Activated T-cell treated with anti-CD3 and anti-CD28 coated beads for 48 hours (primary cell): ENCODE data around the gene ZDHHC11.
"Not testable (repeated sequence)": the region's sequence is repeated elsewhere in the genome, so short reads cannot be mapped to it uniquely, and the experiment has no call there.

ENCODE experiments used
- DNase-seq: peaks from one replicate; pipeline ENCODE4 v3.0.0-alpha.2; 2020; ENCODE audit warnings: low read depth

The ZDHHC11 gene

DNA sequence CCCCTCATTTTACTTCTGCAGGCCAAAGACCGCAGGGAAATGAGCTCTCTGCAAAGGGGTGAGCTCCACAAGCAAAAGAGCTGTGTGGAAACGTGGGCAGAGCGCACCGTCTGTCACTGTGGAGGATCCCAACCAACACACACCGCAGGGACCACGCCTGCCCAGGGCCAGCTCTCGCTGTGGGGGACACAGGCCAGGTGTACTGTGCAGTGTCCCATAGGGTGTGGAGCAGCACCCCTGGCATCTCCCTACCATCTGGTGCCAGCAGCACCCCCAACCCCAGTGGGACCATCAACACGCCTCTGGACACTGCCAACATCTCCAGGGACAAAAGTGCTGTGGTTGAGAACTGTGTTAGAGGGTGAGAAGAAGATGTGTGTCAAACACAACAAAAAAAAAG lies 27.9 kb upstream of the ZDHHC11 start:
- DNase-seq, result not testable (repeated sequence)

DNA sequence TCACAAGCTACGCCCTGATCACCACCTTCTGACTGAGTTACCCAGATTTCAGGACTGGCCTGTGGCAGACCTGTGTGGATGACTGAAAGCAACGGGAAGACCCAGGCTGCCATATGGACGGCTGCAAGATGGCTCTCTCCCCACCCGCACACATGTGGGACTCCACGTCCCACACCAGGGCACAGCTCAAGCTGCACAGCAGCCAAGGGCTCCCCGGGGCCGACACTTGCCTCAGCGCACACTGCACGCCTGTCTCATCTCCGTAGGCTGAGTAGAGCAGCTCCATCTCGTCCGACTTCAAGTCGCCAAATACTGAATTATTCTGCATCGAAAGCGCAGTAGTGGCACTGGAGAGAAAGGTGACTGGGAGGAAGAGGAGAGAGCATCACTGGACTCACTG lies 27.3 kb upstream of the ZDHHC11 start:
- DNase-seq, result no peak

DNA sequence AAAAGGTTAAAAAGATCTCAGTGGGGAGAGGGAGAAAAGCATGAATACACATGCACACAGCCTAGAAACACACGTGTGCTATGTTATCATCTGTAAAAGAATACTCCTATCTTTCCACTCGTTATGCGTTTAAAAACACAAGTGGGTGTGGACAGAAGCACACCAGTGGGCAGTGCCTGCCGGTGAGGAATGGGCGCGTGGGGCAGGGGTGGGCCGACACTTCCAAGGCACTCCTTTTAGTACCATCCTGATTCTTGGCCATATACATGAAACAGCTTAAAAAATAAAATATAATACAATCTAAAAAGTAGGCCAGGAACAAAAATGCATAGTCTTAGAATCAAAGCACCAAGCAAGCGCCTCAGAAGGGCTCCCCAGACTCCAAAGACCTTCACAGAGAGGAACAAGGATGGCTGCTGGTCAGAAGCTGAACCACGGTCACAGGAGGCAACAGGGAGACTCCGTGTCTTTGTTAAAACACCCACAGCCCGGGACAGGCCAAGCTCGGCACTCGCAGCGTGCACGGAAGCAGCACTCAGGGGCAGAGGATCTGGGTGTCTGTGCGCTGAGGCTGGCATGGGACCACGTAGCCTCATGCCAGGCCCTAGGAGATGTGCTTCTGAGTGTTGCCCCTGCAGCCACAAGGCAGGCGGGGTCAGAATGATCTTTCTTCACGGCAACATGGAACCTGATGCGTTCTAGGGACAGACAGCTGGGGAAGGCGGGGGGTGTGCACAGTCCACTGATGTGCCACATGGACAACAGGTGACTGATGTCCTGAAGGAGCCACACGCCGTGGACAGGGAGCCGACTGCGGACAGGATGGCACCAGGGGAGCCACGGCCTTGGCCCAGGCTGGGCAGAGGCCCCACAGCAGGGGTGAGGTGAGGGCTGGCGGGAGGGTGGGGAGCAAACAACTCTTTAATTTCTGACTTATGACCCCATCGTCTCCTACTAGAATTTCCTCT lies 25.9 kb upstream of the ZDHHC11 start:
- DNase-seq, result no peak

DNA sequence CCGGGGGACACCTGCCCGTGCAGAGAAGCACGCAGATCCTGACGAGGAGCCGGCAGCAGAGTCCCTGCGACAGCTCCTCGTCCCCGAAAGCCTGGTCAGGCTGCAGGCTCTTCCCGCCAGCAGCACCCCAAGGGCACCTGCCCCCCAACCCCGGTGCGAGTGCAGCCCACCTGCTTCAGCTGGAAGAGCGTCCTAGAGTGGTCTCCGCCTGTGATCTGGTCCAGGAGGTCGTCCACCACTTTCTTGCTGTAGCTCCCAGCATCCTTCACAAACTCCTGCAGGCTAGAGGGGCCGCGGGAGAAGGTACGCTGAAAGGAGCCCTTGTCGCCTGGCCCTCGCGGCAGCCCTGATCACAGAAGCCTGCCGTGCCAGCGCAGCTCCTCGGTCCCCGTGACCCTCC lies 25.1 kb upstream of the ZDHHC11 start:
- no peak for DNase-seq

DNA sequence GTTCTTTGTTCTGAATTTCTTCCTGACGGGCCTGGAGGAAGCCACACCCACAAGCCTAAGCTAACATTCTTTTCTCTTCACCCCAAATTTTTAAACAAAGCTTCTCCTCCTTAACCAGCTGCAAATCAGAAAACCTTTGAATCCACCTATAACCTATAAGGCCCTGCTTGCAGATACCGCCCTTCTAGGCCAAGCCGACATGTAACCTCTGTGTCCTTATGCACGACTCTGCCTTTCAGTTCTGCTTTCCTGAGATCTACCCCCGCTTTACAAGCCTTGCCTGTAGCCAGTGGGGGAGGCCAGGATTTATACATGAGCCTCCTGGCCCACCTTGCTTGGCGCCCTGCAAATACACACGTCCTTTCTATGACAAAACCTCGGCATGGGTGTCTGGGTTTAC lies 22.5 kb upstream of the ZDHHC11 start:
- no peak for DNase-seq

DNA sequence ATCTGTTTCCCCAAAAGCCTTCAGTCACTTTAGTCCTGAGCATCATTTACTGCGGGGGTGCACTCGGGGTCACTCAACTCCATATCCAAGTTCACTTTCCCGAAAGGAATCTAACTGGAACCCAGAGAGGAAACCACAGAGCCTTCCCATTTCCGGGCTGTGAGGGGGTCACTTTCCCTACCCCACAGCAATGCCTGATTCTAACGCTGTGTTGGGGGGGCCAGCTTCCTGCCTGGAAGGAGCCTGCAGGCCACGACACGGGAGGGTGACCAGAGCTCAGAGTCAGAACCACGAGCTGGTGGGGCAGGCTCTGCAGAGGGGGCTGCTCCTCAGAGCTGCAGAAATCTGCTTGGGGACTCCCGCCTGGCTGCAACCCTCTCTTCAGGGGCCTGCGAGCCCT lies 21.5 kb upstream of the ZDHHC11 start:
- DNase-seq, result no peak

DNA sequence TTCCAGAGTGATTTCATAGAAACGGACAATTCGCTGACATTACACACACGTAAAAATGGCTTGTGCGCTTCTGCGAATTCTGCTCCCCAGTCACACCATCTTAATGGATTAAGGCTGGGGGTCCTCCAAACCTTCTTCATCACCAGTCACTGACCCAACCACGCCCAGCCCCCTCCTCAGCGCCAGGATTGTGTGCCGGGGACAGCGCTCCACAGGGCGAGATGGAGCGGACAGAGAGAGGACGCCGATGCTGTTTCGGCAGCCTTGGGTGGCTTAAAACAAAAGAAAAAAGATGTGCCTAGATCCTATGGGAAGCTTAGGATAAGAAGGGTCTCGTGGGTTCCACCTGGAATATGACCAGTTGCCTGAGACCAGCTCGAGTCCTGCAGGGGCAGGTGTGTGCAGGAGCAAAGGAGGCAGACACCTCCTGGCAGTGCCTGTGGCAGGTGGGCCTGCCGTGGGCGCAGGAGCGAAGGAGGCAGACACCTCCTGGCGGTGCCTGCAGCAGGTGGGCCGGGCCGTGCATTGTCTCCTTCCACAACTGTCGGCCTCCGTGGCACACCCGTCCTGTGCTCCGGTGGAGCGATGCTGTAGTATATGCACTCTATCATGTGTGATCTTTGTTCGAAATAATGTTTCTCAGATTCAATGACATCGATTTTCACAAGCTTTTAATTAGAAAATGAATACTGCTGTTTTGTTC lies 21.0 kb upstream of the ZDHHC11 start:
- DNase-seq, result no peak

DNA sequence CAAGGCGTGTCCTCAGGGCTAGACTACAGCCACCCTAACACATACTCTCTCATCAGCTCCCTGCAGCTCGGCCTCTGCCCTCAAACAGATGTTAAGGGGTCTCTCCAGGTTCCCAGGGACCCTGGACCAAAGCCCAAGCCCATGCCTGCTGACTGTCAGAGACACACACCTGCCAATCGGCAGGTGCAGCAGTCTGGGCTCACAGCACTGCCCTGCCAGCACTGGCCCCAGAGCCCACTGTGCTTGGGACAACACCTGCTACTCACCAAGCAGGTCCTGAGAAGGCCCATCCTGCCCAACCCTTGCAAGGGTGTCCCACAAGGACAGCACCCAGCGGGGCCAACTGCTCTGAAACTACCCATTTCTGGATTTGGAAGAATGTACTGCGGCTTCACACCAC lies 20.2 kb upstream of the ZDHHC11 start:
- no peak for DNase-seq

DNA sequence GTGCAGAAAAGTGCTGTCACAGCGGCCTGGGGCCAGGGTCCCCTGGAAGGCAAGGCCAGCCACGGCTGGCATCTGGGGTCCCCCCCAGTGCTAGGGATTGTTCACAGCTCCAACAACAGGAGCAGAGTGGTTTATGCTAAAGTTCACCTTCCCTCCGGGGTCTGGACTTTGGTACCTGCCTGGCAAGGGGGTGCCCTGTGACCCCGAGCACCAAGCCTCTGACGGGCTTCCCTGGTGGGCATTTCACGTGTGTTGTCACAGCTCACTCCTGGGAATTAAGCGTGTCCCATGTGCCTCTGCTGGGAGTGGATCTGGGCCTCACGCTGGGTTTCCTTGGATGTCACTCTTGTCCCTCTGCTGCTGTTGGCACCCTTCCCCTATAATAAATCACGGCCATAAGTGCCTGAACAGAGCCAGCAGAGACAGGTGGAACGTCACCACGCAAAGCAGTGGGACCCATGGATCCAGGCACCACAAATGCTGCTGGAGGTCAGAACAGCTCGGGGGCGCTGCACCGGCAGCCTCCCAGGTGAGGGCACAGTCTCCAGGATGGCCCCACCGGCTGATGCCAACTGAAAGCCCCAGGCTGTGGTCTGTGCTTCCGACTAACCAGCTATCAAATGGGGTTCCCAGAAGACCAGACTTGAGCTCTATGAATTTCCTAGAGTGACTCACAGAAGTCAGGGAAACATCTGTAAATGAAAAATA lies 17.8 kb upstream of the ZDHHC11 start:
- DNase-seq, result no peak

DNA sequence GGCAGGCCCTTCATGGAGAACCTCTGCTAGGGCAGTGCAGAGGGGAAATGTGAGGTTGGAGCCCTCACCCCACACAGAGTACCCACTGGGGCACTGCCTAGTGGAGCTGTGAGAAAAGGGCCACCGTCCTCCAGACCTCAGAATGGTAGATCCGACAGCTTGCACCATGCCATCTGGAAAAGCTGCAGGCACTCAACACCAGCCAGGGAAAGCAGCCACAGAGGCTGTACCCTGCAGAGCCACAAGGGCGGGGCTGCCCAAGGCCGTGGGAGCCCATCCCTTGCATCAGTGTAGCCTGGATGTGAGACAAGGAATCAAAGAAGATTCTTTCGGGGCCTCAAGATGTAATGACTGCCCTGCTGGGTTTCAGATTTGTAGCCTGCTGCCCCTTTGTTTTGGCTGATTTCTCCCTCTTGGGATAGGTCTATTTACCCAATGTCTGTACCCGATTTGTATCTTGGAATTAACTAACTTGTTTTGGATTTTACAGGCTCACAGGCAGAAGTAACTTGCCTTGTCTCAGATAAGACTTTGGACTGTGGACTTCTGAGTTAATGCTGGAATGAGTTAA lies 16.6 kb upstream of the ZDHHC11 start:
- DNase-seq, result no peak

DNA sequence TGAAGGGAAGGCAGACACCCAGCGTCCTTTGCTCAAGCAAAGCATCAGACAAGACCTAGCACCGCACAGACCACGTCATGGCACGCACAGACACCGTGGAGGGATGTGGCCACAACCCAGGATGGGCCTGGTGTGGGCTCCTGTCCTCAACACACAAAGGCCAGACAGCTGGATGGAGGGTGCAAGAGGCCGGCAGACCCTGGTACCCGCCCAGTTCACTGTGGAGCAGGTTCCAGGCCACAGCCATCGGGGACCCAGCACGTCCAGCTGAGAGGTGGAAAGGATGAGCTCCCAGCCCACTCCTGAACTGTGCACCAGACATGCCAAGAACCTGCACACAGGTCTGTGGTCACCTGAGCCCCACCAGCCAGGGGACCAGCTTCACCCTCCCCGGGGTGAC lies 15.0 kb upstream of the ZDHHC11 start:
- no peak for DNase-seq

DNA sequence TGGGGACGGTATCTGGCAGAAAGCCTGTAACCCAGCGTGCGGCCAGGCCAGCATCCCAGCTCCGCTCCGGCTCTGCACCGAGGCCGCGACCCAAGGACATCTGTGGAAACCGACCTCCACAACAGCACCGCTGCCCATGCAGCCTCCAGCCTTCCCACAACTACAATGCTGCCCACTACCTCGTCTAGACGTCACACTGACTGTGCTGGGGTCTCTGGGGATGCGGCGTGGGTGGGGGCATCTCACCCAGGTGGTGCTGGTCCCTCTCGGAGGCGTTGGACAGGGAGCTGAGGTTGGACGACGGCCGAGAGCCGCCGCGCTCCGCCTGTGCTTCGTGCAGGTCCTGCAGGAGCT lies 14.4 kb upstream of the ZDHHC11 start:
- no peak for DNase-seq

DNA sequence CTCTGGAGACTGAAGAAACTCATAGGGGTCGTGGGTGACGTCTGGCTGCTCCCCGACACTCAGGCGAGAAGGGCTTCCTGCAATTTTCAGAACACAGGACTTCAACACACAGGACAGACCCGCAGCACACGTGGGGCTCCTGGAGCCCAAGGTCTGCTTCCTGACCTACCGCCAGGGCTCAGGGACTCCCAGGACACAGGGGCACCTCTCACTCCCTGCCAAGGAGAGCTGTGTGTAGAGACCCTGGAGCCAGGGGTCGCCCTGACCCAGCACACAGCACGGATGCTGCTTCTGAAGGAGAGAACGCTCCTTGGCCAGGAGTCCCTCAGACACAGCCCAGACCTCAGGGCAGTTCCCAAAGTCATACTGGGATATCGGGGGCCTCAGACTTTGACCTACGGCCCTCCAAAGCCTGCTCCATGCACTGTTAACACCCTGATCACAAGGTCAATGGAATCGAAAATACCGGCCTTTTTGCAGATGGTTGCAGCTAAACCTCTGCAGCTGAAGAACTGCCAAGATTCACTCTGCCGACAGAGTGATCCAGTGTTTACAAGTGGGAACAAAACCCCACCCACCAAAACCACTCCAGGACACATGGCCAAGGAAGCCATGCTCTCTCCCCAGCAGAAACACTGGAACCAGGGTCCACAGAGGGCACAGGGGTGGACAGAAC lies 13.8 kb upstream of the ZDHHC11 start:
- no peak for DNase-seq

DNA sequence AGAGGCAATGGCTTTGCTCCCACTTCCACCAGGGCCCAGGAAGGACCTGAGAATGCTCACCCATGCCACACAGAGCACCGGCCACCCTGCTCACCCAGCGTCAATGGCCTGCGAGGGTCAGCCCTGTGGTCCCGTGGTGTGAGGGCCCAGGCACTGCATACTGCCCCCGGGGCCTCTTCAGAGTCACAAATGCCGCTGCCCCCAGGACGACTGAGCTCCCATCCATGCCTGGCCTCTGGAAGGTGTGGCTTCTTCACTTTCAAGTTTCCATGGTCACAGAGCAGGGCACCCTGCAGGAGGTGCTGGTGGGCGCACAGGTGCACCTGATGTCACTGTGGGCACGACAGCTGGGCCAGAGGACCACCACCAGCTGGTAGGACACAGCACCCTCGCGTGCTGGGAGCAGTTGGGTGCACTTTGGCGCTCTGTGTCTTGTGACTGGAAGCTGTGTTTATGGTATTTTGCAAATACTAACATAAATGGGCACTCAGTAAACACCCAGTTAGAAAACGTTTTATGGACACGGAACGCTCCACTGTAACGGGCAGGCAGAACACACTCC lies 12.5 kb upstream of the ZDHHC11 start:
- no peak for DNase-seq

DNA sequence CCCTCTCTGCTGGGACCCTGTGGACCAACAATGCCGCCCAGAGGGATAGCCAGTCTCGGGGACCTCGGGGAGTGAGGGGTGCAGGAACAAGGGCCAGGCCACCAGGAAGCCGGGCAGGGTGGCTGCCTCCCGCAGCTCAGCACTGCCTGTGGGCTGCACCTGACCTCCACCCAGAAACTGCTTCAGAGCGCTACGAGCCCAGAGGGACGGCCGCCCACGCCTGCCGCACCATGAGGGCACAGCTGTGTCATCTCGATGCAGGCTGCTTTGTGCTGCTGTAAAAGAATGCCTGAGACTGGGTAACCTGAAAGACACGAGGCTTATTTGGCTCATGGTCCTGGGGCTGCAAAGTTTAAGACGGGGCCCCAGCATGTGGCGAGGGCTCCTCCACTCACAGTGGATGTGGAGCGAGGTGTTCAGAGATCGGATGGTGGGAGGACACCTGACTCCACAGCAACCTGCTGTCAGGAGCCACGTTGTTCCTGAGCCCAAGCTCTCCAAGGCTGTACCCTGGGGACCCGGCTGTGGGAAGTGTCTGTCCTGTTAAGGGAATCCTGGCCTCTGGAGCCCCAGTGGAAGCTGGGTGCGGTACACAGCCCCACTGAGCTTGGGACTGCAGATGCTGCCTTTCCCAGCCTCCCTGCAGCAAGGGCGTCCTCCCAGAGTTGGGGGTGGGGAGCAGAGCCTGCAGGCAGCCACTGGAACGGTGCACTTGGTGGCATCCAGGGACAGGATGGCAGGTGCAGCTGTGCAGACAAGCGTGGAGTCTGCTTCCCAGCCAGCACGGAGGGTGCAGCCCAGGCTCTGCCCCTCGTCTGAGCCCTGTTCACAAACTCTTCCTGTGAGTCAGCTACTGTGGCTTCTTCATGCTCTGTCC lies 11.8 kb upstream of the ZDHHC11 start:
- DNase-seq, result no peak

DNA sequence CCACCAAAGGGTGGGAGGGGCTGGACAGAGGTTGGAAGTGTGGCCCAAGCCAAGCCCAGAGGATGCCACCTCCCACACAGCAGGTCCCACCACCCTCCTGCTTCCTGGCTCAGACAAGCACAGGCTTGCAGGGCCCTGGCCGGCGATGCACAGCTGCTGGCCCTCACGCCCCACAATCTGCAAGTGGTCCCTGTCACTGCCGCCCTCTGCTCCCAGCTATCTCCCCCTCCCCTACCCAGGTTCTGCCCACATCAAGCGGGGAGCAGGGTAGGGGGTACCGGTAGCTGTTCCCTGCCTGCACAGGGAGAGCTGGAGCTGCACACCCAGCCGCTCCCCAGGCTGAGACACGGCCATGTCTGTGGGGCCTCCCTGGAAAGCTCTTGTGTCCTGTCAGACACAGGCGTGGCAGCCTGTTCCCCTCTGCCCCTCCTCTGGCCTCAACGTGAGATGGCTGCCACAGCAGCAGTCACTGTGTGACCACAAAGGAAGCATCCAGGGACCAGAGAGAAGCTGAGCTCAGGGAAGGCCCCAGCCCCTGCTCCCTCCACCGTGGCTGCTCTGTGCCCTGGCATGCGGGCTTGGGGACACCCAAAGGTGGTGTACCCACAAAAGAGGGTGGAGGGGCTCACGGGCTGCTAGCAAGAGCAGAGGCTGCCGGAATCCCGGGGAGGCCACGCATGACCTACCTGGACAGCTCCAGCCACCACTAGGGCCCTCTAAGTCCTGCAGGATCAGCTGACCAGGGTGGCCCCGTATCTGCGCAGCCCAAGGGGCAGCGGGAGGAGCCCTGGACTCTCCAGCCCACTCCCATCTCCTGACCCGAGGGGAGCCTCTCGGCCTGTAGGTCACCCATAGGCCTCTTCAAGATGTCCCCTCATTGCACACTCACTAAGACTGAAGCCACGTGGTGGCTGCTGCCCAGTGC lies 10.9 kb upstream of the ZDHHC11 start:
- DNase-seq, result no peak

DNA sequence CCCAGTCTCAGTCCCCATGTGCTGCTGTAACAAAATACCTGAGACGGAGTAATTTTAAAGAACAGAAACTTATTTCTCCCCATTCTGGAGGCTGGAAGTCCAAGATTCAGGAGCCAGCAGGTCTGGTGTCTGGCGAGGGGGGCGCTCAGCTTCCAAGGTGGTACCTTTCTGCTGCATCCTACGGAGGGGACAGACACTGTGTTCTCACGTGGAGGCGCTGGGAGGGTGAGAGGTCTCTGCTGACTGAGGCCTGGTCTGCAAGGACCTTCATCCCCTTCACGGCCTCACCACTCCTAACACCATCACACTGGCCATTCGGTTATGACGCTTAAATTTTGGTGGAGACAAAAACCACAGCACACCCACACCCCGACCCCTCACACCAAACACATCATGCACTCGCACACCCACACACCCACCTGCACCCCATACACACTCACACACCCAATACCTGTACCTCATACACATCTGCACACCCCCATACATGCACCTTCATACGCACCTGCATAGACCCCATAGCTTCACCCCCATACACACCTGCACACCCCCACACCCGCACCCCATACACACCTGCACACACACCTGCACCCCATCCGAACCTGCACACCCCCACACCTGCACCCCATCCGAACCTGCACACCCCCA lies 9.8 kb upstream of the ZDHHC11 start:
- DNase-seq, result no peak

DNA sequence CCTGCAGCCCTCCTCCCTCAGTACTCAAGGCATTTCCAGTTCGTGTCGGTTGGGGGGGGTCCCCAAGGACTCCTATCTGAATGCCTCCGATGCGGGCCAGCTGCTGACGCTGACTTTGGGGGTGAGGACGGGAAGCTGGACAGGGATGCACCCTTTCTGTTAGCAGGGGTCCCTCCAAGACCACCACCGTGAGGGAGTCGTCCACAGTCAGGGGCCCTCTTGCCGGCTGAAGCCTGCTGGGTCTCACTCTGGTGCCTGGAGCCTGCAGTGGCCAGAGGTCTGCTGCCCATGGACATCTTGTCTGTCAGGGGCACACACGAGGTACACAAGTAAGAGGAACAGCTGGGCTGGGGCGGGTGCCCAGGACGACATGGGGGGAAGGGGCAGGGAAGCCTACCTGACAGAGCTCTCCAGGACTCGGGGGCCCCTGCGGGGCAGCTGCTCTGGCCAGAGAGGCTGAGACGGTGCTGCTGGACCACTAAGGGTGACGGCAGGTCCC lies 9.1 kb upstream of the ZDHHC11 start:
- DNase-seq, result no peak

DNA sequence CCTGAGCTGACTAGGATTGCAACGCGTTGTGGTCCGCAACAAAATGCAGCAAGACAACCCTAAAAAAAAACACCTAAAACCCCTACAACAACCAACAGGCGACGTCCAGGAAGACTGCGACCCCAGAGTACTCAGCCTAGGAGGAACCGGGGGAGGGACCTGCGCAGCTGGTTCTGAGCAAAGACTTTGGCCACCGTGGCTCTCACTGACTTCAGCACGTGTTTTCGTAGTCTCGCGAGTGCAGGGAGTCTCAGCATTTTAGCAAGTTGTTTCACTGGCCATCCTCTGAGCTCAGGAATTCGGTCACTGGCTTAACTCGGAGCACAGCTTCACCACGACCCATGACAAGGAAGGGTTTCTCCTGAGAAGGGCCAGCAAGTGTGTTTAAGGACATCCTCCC lies 8.6 kb upstream of the ZDHHC11 start:
- no peak for DNase-seq
